GM21529 (cell line): ENCODE results near the gene ATP1A2.
"Not testable (repeated sequence)": the region's sequence is repeated elsewhere in the genome, so short reads cannot be mapped to it uniquely, and the experiment has no call there.

Source experiments
- ATAC-seq: cut with Tn5 transposase; IDR thresholded peaks from one replicate; pipeline ENCODE4 v1.9.1; 2021; ENCODE audit not compliant: unreplicated experiment

Gene ATP1A2

DNA sequence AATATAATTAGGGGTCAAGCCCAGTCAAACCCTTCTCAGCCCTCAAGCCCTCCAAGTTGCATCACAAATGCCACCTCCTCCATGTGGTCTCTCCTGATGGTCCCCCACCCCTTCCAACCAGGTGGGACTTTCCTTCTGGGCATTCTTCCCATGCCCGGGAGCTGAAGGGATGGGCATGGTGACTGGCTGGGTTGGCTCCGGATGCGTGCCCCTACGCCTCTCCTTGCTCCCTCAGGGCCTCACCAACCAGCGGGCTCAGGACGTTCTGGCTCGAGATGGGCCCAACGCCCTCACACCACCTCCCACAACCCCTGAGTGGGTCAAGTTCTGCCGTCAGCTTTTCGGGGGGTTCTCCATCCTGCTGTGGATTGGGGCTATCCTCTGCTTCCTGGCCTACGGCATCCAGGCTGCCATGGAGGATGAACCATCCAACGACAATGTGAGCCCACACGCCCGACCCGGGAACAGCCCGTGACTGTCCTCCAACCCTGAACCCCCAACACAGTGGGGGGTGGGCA lies 7.5 kb downstream of the ATP1A2 start:
- ATAC-seq, result no peak

- ATAC-seq, result no peak
Measured at GRCh38 chr1:160123726-160124125, 8.2 kb downstream of the ATP1A2 start.

DNA sequence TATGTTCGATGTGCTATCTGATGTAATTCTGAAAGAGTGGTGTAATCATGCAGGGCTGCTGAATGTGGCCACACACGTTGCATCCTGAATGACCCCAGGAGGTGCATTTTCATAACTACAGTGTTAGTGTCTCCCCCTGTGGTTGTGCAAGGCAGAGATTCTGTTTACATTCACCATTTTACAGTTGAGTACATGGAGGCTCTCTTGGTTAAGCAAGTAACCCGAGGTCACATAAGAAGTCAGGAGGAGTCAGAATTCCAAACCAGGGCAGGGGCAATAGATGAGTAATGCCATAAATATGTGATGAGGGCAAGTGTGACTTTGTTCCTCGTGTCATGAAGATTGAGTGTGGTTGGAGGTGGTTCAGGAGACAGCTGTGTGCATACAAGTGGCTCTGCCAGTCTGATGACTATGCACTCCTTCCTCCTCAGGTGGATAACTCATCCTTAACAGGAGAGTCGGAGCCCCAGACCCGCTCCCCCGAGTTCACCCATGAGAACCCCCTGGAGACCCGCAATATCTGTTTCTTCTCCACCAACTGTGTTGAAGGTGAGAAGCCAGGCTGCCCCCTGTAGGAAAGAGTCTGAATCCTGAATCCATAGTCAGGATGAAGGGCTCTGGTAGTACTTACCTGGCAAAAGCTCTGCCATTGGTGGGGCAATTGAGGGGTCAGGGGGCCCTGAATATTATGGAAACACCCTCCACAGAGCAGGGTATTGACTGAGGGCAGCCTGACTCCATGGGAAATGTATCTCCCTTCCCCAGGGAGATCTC lies 9.3 kb downstream of the ATP1A2 start:
- ATAC-seq, result no peak

GRCh38 chr1:160125746-160126145 lies 10.2 kb downstream of the ATP1A2 start:
- ATAC-seq, result no peak

DNA sequence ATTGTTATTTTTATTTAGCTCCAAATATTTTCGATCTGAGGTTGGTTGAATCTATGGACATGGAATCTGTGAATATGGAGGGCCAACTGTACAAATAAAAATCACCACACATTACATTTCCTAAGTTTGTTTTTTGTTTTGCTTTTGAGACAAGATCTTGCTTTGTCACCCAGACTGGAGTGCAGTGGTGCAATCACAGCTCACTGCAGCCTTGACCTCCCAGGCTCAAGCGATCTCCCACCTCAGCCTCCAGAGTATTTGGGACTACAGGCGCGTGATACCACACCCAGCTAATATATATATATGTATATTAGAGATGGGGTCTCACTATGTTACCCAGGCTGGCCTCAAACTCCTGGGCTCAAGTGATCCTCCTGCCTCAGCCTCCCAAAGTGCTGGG lies 10.8 kb downstream of the ATP1A2 start:
- not testable (repeated sequence) for ATAC-seq

GRCh38 chr1:160127381-160127780 lies 11.8 kb downstream of the ATP1A2 start:
- no peak for ATAC-seq

- ATAC-seq, result no peak
Measured at GRCh38 chr1:160127865-160128523, 12.4 kb downstream of the ATP1A2 start.

- ATAC-seq, result no peak
Measured at GRCh38 chr1:160128636-160129035, 13.1 kb downstream of the ATP1A2 start.

DNA sequence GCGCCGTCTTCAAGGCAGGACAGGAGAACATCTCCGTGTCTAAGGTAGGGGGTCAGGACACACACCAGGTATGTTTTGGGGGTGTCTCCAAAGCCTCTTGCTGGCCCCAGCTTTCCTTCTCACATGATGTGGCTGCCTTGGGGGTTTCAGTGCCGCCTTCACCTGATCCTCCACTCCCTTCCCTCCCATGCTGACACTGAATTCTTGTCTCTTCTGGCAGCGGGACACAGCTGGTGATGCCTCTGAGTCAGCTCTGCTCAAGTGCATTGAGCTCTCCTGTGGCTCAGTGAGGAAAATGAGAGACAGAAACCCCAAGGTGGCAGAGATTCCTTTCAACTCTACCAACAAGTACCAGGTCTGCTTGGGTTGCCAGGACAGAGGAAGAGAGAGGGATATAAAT lies 13.5 kb downstream of the ATP1A2 start:
- ATAC-seq, result no peak

- ATAC-seq, result no peak
Measured at GRCh38 chr1:160129558-160129957, 14.0 kb downstream of the ATP1A2 start.

DNA sequence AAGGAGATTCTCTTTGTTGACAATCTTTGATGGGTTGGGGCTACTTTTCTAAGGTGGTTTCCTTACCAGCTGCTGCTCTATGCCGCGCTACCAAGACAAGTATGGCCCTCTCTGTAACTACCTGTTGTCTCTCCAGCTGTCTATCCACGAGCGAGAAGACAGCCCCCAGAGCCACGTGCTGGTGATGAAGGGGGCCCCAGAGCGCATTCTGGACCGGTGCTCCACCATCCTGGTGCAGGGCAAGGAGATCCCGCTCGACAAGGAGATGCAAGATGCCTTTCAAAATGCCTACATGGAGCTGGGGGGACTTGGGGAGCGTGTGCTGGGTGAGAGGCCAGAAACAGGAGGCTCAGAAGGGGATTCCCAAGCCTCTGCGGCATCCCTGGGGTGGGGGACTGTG lies 14.4 kb downstream of the ATP1A2 start:
- no peak for ATAC-seq

DNA sequence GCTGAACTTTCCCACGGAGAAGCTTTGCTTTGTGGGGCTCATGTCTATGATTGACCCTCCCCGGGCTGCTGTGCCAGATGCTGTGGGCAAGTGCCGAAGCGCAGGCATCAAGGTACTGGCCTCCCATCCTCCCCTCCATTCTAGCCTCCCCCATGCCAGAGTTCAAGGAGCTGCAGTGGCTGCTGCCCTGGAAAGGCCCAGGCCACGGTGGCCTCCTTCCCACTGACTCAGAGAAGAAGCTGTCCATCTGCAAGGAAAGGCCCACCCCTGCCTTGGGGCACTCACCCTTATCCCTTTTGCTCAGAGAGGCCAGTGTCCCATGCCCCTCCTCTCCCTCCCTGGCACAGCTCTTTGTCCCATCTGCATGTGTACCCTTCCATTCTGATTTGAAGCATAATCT lies 14.9 kb downstream of the ATP1A2 start:
- ATAC-seq, result no peak

DNA sequence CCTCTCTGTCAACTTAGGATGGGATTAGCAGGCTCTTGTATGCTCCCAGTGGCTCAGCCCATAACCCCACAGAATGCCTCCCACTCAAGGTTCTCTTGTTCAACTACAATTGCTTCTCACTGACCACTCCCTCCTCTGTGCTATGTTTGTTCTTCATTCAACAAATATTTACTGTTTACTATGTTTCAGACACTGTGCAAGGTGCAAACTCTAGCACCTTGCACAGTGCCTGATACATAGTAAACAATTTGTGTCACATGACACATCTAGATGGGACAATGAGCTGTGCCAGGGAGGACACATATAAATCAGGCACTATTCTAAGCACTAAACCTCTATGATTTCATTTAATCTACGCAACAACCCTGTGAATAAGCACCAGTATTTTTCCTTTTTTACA lies 15.4 kb downstream of the ATP1A2 start:
- no peak for ATAC-seq

DNA sequence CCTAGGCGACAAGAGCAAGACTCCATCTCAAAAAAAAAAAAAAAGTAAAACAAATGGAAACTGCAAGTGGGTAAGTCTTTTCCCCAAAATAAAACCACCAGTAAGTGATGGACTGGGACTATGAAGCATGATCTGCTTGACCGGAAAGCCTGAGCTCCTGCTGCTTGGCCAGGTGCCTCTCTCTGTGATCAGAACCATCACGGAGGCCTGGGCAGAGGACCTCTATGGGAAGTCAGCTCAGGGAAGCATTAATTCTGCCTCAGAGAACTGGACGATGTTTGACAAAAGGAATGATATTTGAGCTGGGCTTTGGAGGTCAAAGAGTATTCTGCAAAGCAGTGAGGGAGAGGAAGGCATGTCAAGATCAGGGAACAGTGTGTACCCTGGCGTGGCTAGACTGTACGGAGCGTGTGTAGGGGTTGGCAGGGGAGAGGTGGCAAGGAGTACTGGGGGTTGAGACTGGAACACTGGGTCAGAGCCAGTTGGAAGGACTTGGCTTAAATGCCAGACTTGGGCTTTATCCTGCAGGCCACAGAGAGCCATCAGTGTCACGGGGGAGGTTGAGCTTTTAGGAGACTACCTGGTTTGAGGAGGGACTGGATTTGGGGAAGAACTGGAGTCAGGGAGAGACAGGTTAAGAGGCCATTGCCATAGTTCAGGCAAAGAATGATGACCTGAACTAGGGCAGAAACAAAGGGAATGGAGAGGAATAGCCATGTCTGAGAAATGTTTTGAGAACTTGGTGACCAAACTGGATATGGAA lies 16.4 kb downstream of the ATP1A2 start:
- ATAC-seq, result no peak

DNA sequence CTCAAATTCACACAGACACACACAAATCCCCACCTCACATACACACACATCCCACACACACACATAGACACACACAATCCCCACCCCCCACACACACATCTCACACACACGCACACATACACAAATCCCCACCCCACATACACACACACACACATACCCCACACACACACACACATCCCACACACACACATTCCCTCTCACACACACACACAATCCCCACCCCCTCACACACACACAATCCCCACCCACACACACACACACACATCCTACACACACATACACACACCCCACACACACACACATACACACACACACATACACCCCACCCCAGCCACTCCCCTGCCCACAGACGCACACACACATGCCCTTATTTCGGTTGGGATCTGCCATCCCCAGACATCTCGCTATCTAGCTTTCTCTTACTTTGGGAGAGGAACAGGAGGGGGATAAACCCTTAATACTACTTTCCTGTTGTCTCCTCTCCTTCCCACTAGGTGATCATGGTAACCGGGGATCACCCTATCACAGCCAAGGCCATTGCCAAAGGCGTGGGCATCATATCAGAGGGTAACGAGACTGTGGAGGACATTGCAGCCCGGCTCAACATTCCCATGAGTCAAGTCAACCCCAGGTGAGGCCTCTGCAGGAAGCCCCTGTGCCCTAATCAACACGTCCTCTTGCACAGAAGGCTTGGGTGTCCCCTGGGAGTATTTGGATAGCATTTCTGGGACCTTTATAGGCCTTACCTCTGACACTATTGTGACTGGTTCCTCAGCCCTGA lies 18.6 kb downstream of the ATP1A2 start:
- ATAC-seq, result no peak

- ATAC-seq, result no peak
Measured at GRCh38 chr1:160134791-160135572, 19.4 kb downstream of the ATP1A2 start.

DNA sequence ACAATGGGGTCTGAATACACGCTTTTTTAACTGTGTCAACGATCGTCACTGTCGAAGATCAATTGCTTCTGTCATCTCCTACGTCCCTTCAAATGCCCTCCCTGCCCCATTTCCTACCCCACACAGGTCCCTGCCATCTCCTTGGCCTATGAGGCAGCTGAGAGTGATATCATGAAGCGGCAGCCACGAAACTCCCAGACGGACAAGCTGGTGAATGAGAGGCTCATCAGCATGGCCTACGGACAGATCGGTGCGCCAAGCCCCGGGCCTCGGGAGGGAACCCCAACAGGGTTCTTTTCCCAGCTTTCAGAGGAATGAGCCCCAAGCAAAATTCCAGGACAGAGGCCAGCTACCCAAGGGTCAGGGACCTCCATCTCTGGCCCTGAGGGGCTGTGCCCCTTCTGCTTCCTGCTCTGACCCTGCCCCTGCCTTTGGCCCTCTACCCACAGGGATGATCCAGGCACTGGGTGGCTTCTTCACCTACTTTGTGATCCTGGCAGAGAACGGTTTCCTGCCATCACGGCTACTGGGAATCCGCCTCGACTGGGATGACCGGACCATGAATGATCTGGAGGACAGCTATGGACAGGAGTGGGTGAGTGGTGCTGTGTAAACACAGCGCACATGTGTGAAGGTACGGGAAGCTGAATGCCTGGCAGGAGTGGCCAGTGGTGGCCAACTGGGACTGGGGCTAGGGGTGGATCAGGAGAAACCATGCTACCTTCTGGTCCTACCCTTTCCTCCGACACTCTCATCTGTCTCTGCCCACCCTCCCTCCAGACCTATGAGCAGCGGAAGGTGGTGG lies 20.8 kb downstream of the ATP1A2 start:
- no peak for ATAC-seq

DNA sequence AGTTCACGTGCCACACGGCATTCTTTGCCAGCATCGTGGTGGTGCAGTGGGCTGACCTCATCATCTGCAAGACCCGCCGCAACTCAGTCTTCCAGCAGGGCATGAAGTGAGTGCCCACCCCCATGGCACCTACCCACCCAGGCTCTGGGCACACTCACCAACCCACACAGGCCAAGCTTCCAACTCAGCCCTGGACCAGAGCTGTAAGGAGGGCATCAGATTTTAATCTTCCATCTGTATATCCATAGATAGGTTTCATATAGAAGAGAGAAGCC lies 21.3 kb downstream of the ATP1A2 start:
- no peak for ATAC-seq

DNA sequence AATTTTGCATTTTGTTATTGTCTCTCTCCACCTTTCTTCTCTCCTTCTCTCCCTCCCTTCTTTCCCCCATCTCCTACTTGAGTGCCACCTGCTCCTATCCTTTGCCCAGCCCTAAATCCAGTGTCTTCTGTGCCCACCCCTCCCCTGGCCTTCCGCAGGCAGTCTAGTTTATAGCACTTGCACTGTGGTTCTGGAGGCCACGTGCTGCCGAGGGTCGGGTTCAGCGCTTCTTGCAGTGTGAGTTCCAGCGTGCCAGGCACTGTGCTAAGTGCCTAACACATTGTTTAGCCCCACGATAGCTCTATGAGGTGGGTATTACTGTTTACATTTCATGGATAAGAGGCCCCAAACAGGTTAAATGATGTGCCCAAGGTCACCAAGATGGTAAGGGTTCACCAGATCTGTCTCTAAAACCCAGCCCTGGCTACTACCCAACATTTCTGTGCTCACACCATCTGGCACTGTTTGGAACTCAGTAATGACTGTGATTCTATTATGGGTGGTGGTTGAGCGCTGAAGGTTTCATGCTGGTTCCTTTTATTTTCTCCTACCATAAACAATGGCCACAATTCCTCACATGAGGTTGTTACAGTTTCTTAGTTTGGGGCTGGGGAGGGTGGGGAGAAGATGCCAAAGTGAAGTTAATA lies 21.8 kb downstream of the ATP1A2 start:
- ATAC-seq, result no peak
